Ovary (tissue), 3 donors: ENCODE measurements around the gene RPTOR.

Experiments used
- CTCF ChIP-seq, 3 donors: fragments of 450-650 bp in 2 of 3; fragments of 200-600 bp in 1 of 3; IDR thresholded peaks; one replicate each; pipeline versions ENCODE4 v1.5.1 to v1.8.0; 2016 to 2022; ENCODE audit warnings: antibody characterized with exemption in 3 of 3, mild to moderate bottlenecking in 1 of 3
- EP300 ChIP-seq: sonication (generic); formaldehyde crosslinking; IDR thresholded peaks from one replicate; pipeline ENCODE4 v1.6.1; 2017; ENCODE audit warnings: antibody characterized with exemption
- donor health status: DM: no; HTN: no; CAD: no.

GRCh38 chr17:80893604-80894438, 349.2 kb downstream of the RPTOR start:
- TF ChIP-seq CTCF (IDR thresholded peaks at IDR 0.05) (no peak), EP300 (no peak)
